ENCODE results near the gene AP4M1.

The AP4M1 gene

DNA sequence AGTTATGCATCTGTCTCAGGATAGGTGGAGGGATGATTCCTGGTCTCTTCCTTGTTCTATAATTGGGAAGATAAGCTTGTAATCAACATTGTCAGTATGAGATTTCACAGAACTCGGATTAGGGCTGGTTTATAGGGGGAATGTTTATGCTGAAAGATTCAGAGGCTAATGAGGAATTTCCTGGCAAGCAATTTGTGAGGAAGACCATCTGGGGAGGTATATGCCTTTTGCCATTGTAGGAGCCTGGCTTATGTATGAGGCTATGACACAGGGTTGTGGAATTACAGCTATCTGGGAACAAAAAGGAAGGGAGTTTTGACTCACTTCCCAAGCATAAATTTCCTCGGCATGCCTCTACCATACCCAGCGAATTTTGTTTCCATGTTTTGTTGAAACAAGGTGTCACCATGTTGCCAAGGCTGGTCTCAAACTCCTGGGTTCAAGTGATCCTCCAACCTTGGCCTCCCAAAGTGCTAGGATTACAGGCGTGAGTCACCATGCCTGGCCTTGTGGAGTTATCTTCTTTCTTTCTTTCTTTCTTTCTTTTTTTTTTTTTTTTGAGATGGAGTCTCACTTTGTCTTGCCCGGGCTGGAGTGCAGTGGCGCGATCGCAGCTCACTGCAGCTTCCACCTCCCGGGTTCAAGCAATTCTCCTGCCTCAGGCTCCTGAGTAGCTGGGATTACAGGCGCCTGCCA is 14.2 kb upstream of the AP4M1 start:
- no peak for DNase-seq

DNA sequence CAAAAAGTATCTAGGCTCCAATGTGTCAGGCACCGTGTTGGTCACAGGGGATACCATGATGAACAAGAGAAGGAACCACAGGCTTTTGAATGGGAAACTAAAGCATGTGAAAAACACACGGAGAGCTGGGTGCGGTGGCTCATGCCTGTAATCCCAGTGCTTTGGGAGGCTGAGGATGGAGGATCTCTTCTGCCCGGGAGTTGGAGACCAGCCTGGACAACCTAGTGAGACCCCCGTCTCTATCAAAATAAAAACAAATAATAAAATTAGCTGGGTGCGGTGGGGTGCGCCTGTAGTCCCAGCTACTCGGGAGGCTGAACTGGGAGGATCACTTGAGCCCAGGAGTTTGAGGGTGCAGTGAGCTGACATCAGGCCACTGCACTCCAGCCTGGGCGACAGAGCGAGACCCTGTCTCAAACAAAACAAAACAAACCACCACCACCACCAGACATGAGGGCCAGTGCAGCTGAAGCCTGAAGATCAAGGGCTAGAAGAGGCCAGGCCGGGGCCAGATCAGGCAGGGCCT is 13.3 kb upstream of the AP4M1 start:
- DNase-seq, result no peak

DNA sequence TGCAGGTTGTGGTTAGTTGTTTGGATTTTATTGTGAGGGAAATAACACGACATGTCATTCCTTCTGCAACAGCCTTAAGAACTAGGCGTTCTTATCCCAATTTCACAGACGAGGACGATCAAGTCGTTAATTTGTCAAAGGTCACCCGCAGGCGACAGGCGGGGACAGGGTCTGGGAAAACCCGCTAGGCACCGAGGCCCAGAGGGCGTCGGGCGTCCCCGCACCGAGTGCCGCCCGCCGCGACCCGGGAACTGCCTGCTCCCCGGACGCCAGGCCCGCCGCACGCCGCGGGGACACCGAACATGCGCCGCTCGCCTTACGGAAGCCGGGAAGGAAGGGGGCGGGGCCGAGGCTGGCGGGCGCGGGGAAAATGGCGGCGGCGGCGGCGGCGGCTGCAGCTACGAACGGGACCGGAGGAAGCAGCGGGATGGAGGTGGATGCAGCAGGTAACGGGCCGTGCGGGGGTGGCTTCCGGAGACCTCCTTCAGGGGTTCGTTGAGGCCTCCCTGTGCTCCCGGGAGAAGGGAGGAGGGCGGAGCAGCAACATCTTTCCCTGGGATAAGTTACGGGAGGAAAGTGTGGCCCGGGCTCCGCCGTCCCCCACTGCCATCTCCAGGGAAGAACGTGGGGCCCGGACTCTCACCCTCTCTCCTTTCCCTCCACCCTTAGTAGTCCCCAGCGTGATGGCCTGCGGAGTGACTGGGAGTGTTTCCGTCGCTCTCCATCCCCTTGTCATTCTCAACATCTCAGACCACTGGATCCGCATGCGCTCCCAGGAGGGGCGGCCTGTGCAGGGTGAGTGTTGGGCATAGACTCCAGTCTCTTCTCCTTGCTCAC is 12.6 kb upstream of the AP4M1 start, which contains the start of gene COPS6:
Gene COPS6, plus strand, starts transcription at position 349 of the 837 bp plus-strand sequence. Its CDS starts 22 bp downstream, at position 371.
- DNase-seq, result peak; percentile 88

DNA sequence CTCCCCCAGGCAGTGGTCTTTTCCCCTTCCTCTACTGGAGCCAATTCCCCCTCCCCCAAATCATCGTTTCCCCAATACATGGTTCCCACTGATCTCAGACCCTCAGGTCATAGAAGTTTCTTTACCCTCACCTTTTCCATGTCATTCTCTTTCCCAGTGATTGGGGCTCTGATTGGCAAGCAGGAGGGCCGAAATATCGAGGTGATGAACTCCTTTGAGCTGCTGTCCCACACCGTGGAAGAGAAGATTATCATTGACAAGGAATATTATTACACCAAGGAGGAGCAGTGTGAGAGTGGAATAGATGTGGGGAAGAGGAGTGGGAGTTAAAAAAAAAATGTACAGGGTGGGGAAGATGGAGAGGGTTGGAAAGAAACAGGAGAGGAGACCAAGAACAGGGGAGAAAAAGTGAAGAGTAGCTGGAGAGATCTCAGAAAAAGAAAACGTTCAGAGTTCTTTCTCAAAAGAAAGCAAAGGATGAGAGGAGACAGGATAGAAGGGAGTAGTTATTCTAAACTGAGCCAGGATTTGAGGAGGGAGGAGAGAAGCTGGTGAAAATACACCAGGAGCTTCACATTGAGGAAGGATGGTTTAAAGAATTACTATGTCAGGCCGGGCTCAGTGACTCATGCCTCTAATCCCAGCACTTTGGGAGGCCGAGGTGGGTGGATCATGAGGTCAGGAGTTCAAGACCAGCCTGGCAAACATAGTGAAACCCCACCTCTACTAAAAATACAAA is 11.8 kb upstream of the AP4M1 start:
- DNase-seq, result no peak

DNA sequence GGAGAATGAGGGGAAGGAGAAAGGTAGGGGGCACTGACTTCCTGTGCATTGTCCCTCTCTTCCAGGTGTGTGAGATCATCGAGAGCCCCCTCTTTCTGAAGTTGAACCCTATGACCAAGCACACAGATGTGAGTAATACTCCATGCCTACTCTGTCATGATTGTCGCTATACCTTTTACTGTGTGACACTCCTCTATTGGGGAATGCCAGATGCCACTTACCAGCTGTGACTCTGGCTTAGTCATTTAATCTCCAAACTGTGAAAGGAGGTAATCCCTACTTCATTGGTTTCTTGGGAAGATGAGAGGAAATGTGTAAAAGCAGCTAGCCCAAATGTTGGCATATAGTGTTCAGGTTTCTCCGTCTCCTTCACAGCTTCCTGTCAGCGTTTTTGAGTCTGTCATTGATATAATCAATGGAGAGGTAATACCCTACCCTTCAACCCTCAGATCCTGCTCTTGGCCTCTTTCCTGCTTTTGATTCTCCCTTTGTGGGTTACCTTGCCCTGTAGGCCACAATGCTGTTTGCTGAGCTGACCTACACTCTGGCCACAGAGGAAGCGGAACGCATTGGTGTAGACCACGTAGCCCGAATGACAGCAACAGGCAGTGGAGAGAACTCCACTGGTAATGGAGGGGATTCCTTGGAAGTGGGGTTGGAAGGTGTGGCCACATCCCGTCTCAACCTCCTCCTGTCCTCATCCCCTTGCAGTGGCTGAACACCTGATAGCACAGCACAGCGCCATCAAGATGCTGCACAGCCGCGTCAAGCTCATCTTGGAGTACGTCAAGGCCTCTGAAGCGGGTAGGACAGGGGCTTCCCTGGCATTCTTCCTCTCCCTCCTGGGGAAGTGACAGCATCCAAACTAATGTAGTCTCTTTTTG is 10.7 kb upstream of the AP4M1 start:
- DNase-seq, result no peak

DNA sequence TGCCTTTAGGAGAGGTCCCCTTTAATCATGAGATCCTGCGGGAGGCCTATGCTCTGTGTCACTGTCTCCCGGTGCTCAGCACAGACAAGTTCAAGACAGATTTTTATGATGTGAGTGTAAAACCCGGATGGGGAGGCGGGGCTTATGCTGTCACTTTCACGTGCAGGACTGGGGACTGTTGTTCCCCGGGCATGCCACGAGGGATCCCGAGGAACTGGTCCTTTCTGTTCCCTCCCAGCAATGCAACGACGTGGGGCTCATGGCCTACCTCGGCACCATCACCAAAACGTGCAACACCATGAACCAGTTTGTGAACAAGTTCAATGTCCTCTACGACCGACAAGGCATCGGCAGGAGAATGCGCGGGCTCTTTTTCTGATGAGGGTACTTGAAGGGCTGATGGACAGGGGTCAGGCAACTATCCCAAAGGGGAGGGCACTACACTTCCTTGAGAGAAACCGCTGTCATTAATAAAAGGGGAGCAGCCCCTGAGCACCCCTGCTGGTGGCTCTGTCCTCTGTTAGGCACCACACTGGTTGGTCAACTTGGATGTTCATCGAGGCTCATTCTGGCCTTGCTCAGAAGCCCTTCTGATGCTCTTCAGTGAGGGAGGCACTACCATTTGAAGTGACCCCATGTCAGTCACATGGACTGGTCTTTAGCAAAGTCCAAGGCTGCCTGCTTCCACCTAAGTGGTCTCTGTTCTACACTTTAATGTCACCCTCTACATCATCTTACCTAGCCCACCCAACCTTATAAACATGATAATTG is 9.8 kb upstream of the AP4M1 start:
- DNase-seq, result no peak

DNA sequence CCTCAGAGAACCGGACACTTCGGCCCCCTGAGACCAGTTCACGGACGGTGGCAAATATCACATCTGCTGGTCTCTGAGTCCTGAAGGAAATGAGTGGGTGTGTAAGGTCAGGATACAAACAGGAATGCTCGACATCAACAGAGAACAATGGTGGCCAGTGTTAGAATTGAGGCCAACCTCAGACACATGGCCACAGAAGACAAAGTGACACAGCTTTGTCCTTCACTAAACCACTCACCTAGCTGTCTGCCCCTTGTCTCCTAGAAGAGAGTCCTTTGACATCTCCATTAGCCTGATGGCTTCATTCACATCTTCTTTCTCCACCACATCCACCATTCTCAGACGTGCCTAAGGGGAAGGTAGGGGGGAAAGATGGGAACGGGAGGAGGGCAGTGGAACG is 8.4 kb upstream of the AP4M1 start:
- DNase-seq, result no peak

DNA sequence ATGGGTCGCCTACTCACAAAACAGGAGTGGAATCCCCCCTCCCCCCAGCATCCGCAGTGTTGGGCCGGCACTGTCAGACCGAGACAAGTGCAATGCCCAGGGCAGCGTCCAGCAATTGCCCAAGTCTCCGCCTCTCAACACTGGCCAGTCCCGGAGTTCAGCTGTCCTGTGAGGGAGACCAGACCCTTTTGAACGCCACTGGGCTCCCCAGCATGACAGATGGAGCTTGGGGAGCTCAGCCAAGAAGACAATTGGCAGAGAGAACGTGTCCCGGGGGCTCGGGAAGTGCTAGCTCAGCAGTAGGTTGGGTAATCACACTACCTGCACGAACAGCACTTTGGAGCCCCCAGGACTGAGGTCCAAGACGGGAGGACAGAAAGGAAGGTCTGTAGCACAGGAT is 7.9 kb upstream of the AP4M1 start:
- DNase-seq, result no peak

DNA sequence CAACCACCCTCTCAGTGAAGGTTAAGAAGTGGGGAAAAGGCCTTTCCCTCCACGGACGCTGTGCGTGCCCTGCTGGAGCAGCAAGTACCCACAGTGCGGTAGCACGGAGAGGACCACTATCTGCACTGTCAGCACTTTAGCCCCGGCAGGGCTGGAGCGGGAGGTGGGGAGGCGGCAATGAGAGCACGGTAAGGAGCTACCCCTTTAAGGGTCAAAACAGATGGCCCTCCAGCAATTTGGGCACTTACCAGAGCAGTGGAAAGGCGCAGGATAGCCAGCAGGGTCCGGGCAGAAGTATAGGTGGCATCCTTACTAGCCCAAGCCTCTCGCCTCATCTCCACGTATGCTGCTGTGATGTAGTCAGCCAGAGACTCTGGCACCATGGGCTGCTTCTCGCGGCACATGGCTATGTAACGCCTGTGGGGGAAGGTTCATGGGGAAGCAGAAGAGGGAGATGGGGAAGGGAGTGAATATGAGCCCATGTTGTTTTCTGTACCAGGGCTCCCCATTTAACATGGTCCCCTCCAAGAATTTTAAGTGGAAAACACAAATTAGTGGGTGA is 7.4 kb upstream of the AP4M1 start:
- no peak for DNase-seq

DNA sequence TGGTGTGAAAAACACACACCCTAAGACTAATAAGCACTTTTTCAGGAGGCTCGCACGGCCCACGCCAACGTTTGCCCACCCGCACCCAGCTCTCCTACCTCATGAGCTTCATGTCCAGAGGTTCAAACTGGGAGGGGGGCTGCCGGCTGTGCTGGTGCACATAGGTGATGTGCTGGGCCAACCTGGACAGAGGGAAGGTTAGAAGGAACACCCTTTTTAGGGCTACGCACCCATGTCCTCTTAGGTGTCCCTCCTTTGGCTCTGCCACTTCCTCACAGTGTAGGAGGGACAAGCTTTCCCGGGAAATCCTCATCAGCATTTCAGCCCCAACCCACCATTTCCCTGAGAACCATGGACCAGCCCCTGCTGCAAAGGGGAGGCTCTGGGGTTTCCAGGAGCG is 6.2 kb upstream of the AP4M1 start:
- DNase-seq, result no peak

DNA sequence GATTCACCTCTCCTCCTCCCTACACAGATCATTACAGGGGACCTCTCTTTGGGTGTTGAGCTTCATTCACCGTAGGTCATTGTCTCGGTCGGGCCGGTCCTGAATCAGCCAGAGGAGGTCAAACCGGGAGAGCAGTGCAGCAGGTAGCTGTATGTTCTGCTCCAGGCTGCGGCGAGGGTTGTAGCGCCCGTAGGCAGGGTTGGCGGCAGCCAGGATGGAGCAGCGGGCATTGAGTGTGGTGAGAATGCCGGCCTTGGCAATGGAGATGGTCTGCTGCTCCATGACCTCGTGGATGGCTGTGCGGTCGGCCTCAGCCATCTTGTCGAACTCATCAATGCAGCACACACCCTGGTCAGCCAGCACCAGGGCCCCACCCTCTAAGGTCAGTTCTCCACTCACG is 5.7 kb upstream of the AP4M1 start:
- DNase-seq, result no peak

DNA sequence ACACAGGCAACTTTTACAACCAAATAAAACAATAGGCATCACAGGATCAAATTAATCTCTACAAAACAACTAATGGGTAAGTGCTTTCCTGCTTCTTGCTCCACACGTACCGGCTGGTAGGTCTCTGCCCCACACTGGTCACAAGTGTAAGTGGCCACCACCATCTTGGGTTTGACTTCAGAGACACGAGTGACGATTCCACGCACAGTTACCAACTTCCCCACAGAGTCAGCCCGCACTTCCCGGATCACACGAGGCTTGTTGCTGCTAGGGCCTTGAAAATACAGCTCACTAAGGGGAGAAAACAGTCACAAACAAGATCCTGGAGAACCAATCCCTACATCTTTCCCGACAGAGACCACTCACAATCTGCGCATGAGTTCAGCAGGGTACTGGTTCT is 2.5 kb upstream of the AP4M1 start:
- no peak for DNase-seq

DNA sequence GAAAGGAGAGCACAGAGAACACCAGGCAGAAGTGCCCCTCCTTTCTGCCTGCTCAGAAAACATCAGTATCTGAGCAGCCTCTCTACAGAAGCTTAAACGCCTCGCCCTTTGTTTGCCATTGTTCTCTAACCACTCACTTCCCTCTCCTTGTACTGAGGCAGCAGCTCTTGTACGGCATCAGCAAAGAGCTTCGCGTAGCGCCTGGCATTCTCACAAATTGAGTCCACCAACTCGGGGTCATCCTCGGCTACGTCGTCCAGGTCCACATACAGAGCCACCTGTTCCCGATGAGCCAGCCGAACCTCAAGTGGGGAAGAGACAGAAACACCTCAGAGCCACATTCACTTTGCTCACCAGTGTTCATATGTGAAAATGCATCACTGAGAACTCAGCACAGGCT is 2.0 kb upstream of the AP4M1 start:
- DNase-seq, result no peak

DNA sequence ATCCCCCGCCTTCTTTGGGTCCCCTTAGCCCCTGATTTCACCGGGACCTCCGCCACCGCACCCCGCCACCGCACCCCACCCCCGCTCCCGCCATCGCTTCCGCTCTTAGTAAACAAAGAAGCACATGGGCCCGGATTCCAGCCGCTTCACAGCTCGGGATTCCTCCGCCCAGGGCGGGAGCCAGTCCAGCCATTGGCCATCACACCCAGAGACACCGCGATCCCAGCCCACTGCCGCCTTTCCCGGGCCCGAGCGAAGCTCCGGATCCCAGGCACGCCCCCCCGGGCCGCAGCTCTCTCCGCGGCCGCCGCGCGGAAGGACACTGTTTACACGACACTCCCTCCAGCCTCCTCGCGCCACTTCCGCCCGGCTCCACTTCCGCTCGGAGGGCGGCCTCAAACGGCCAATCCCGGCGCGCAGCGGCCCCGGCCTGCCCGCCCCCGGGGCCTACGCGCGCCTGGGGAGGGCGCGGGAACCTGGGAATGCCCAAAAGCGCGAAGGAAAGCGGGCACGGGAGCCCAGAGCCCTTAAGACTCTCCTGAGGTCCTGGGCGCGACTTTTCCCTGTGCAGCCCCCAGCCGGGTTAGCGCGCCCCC is 925 bp upstream of the AP4M1 start:
- DNase-seq, result peak; percentile 88

DNA sequence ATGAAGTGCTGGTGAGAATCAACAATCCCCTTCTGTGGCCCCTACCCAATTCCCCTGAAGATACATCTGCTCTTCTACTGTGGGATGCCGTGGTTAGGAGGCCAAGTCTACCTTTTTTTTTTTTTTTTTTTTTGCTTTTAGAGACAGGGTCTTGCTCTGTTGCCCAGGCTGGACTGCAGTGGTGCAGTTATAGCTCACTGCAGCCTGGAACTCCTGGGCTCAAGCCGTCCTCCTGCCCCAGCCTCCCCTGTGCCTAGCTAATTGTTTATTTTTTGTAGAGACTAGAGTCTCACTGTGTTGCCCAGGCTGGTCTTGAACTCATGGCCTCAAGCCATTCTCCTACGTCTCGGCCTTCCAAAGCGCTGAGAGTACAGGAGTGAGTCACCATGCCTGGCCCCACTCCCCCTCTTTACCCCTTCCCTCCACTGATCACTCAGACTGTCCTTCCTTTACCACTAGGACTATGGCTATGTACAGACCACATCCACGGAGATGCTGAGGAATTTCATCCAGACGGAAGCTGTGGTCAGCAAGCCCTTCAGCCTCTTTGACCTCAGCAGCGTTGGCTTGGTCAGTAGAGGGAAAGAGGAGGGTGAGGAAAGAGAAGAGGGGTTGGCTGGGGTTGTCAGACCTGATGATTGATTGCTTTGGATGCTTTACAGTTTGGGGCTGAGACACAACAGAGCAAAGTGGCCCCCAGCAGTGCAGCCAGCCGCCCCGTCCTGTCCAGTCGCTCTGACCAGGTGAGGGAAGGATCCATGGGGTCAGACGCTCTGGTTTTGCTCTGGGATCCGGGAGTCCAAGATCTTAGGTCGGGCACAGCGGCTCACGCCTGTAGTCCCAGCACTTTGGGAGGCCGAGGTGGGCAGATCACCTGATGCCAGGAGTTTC is 1.8 kb downstream of the AP4M1 start:
- no peak for DNase-seq

DNA sequence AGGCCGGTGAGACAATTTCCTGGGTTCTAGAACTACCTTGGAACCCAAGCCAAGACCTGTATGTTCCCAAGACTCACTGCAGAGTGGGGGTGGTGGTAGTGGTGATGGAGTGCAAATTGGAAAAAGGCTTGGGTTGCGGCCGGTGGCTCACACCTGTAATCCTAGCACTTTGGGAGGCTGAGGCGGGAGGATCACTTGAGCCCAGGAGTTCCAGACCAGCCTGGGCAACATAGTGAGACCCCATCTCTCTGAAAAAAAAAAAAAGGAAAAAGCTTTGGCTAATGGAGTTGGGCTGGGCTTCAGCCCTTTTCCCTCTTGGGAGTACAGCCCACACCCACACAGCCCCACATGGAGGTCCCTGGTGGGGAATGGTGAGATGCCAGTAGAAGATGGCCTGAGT is 4.1 kb downstream of the AP4M1 start:
- no peak for DNase-seq

DNA sequence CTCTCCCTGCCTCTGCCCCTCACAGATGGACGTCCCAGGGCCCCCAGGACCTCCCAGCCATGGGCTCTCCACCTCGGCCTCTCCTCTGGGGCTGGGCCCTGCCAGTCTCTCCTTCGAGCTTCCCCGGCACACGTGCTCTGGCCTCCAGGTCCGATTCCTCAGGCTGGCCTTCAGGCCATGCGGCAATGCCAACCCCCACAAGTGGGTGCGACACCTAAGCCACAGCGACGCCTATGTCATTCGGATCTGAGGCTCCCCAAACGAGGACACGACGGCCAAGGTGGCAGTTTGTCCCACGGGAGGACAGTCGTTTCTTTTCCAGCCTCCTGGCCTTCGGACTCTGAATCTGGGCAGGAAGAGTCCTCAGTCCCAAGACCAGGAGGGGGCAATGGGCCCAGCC is 5.2 kb downstream of the AP4M1 start:
- no peak for DNase-seq

DNA sequence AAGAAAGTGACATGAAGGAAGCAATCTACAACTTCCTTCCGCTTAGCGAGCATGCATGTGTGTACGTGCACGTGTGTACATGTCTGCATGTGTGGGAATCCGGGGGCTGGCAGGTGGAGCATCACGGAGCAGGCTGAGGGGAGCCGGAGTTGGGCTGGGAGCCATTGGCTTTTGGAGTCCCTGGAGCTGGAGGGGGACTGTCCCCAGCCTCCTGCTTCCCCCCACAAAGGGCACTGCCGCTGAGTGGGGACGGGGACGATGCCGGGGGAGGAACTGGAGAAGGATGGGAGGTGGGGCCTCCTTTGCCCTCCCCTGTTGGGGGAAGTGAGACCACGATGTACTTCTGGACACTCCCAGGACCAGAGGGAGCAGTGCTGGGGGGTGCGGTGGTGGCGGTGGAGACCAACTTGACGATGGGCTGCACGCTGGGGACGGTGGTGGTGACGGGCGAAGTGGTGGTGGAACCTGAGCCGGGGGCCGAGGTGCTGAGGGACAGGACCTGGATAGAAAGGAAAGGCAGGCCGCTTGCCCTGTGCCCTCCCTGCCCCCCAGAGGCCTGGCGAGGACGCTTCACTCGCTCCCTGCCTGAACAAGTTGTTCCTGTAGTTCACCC is 5.8 kb downstream of the AP4M1 start:
- DNase-seq, result no peak

DNA sequence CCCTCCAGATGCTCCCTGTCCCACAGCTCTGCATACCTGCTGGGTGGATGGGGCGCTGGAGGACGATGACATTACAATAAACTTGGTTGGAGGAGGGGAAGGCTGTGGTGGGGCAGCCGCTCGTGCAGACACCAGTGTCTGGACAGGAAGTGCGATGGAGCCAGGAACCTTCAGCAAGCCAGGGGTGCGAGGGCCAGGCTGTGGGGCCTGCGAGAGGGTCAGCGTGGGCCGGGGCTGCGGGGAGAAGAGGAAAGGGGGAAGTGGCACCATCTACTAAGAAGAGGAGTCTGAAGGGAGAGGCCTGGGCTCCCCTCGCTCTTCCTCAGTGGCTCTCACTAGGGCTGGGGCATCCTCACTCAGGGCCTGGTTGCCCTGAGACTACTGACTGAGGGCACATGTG is 6.4 kb downstream of the AP4M1 start:
- DNase-seq, result no peak

Data from CD4-positive, alpha-beta T cell treated with Interleukin-21 for 1 hour (primary cell).